WTC11 (cell line): Measurements from ENCODE around the gene ZNF18. TPM values are rescaled to one million over a fixed set of nuclear protein-coding genes. Genes with fewer than 3 reads are reported as not detected.
"Not testable (repeated sequence)": the region's sequence is repeated elsewhere in the genome, so short reads cannot be mapped to it uniquely, and the experiment has no call there.

Experiments used
- ATAC-seq: fragments of 200-7000 bp; cut with Tn5 transposase; 2 replicates; pipeline ENCODE4 v1.10.0; 2021; ENCODE audit warnings: mild to moderate bottlenecking, moderate library complexity
- CTCF ChIA-PET: fragments of 300-600 bp; sonication (Branson Sonifier 250); formaldehyde crosslinking; loops from one replicate; lab custom pipeline; 2021; ENCODE audit warnings: antibody characterized with exemption; lab: Charles Lee
- POLR2A ChIA-PET: fragments of 350-600 bp; sonication (Branson Sonifier 250); formaldehyde crosslinking; loops from one replicate; lab custom pipeline; 2021; ENCODE audit warnings: antibody characterized with exemption; lab: Charles Lee
- DNase-seq: peaks from one replicate; pipeline ENCODE4 v3.0.0; 2021; ENCODE audit warnings: low spot score
- H3K27ac Mint-ChIP-seq: 2 replicates; pipeline ENCODE4 v1.8.0; 2021; ENCODE audit warnings: mixed read lengths
- H3K27me3 Mint-ChIP-seq: 2 replicates; pipeline ENCODE4 v1.8.0; 2021; ENCODE audit warnings: low read depth, mild to moderate bottlenecking, moderate library complexity, mixed read lengths
- H3K36me3 Mint-ChIP-seq: 2 replicates; pipeline ENCODE4 v1.8.0; 2021; ENCODE audit warnings: mixed read lengths
- H3K4me1 Mint-ChIP-seq: 2 replicates; pipeline ENCODE4 v1.8.0; 2022; ENCODE audit warnings: mixed read lengths
- H3K4me3 Mint-ChIP-seq: 2 replicates; pipeline ENCODE4 v1.8.0; 2021; ENCODE audit warnings: mild to moderate bottlenecking, moderate library complexity, mixed read lengths
- H3K9me3 Mint-ChIP-seq: 2 replicates; pipeline ENCODE4 v1.8.0; 2021; ENCODE audit warnings: mixed read lengths
- AR ChIP-seq: fragments of 250-450 bp; sonication (Bioruptor Pico); IDR thresholded peaks from 2 replicates; pipeline ENCODE4 v1.9.0; 2021; ENCODE audit warnings: mild to moderate bottlenecking
- CDX4 ChIP-seq: fragments of 250-450 bp; sonication (Bioruptor Pico); IDR thresholded peaks from 2 replicates; pipeline ENCODE4 v1.9.0; 2021; ENCODE audit warnings: moderate library complexity, mild to moderate bottlenecking, inconsistent platforms, borderline replicate concordance
- E2F1 ChIP-seq: sonication (generic); formaldehyde crosslinking; IDR thresholded peaks from 2 replicates; pipeline ENCODE4 v1.8.0; 2022; ENCODE audit warnings: mild to moderate bottlenecking, missing genetic modification reagents
- ELF4 ChIP-seq: sonication (generic); formaldehyde crosslinking; IDR thresholded peaks from 2 replicates; pipeline ENCODE4 v1.8.1; 2022; ENCODE audit warnings: low read depth, mild to moderate bottlenecking, moderate library complexity, missing genetic modification reagents
- ERG ChIP-seq: fragments of 250-450 bp; sonication (Bioruptor Pico); IDR thresholded peaks from 2 replicates; pipeline ENCODE4 v1.8.0; 2021; ENCODE audit warnings: mild to moderate bottlenecking
- FOXP1 ChIP-seq: sonication (generic); formaldehyde crosslinking; IDR thresholded peaks from 2 replicates; pipeline ENCODE4 v1.8.0; 2022; ENCODE audit warnings: missing genetic modification reagents, mild to moderate bottlenecking, moderate library complexity, borderline replicate concordance
- NR3C1 ChIP-seq: sonication (generic); formaldehyde crosslinking; conservative IDR thresholded peaks from 2 replicates; pipeline ENCODE4 v1.8.1; 2023; ENCODE audit warnings: low read depth, mild to moderate bottlenecking, missing genetic modification reagents
- RORB ChIP-seq: fragments of 250-450 bp; sonication (Bioruptor Pico); IDR thresholded peaks from 2 replicates; pipeline ENCODE4 v1.9.0; 2021; ENCODE audit warnings: mild to moderate bottlenecking
- SP1 ChIP-seq: sonication (generic); formaldehyde crosslinking; conservative IDR thresholded peaks from 2 replicates; pipeline ENCODE4 v1.8.1; 2022; ENCODE audit warnings: missing genetic modification reagents
- ZNF138 ChIP-seq: sonication (generic); formaldehyde crosslinking; conservative IDR thresholded peaks from 2 replicates; pipeline ENCODE4 v1.8.1; 2022; ENCODE audit warnings: mild to moderate bottlenecking, moderate library complexity, missing genetic modification reagents
- ZNF219 ChIP-seq: sonication (generic); formaldehyde crosslinking; IDR thresholded peaks from 2 replicates; pipeline ENCODE4 v1.8.0; 2023; ENCODE audit warnings: missing genetic modification reagents, mild to moderate bottlenecking, borderline replicate concordance
- ZNF317 ChIP-seq: sonication (generic); formaldehyde crosslinking; IDR thresholded peaks from 2 replicates; pipeline ENCODE4 v1.8.1; 2023; ENCODE audit warnings: low read depth, mild to moderate bottlenecking, moderate library complexity, missing genetic modification reagents, borderline replicate concordance
- ZNF671 ChIP-seq: fragments of 250-450 bp; sonication (Bioruptor Pico); IDR thresholded peaks from 2 replicates; pipeline ENCODE4 v1.8.0; 2021; ENCODE audit warnings: mild to moderate bottlenecking
- total RNA-seq: library from RNA; stranded (reverse); gene quantifications from 3 replicates; pipeline ENCODE4 v1.2.3, GENCODE V29; 2021
- TF ChIP-seq, protein P1 (sequence below): sonication (generic); formaldehyde crosslinking; IDR thresholded peaks from 2 replicates; pipeline ENCODE4 v1.8.1; 2022; ENCODE audit warnings: mild to moderate bottlenecking, missing genetic modification reagents, moderate library complexity, borderline replicate concordance
- TF ChIP-seq, protein P2 (sequence below): sonication (generic); formaldehyde crosslinking; IDR thresholded peaks from 2 replicates; pipeline ENCODE4 v1.8.0; 2023; ENCODE audit warnings: missing genetic modification reagents
- TF ChIP-seq, protein P3 (sequence below): sonication (generic); formaldehyde crosslinking; IDR thresholded peaks from 2 replicates; pipeline ENCODE4 v1.8.1; 2022; ENCODE audit warnings: missing genetic modification reagents, borderline replicate concordance

The ZNF18 gene
- total RNA-seq, 1 experiment from 2014 or later = 13.3 TPM

- peaks cover 28% of the 10 kb centered on the region for H3K36me3 Mint-ChIP-seq
- DNase-seq (no peak), ATAC-seq (no peak)
- TF ChIP-seq SP1 (CRISPR knock-in tag) = no peak
- TF ChIP-seq, protein P1, sequence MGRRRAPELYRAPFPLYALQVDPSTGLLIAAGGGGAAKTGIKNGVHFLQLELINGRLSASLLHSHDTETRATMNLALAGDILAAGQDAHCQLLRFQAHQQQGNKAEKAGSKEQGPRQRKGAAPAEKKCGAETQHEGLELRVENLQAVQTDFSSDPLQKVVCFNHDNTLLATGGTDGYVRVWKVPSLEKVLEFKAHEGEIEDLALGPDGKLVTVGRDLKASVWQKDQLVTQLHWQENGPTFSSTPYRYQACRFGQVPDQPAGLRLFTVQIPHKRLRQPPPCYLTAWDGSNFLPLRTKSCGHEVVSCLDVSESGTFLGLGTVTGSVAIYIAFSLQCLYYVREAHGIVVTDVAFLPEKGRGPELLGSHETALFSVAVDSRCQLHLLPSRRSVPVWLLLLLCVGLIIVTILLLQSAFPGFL = no peak
- TF ChIP-seq, protein P2, sequence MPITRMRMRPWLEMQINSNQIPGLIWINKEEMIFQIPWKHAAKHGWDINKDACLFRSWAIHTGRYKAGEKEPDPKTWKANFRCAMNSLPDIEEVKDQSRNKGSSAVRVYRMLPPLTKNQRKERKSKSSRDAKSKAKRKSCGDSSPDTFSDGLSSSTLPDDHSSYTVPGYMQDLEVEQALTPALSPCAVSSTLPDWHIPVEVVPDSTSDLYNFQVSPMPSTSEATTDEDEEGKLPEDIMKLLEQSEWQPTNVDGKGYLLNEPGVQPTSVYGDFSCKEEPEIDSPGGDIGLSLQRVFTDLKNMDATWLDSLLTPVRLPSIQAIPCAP (CRISPR knock-in tag) = no peak
- no peak for TF ChIP-seq CDX4
- TF ChIP-seq, protein P3, sequence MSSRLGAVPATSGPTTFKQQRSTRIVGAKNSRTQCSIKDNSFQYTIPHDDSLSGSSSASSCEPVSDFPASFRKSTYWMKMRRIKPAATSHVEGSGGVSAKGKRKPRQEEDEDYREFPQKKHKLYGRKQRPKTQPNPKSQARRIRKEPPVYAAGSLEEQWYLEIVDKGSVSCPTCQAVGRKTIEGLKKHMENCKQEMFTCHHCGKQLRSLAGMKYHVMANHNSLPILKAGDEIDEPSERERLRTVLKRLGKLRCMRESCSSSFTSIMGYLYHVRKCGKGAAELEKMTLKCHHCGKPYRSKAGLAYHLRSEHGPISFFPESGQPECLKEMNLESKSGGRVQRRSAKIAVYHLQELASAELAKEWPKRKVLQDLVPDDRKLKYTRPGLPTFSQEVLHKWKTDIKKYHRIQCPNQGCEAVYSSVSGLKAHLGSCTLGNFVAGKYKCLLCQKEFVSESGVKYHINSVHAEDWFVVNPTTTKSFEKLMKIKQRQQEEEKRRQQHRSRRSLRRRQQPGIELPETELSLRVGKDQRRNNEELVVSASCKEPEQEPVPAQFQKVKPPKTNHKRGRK (CRISPR knock-in tag) = no peak
- no peak for TF ChIP-seq RORB (CRISPR knock-in tag)
- TF ChIP-seq ZNF671 (CRISPR knock-in tag) = no peak
- no peak for TF ChIP-seq ZNF219 (CRISPR knock-in tag)
- no peak for TF ChIP-seq ERG (CRISPR knock-in tag)
- TF ChIP-seq E2F1 = no peak
- no peak for TF ChIP-seq NR3C1
- TF ChIP-seq ZNF138 (CRISPR knock-in tag) = no peak
- no peak for TF ChIP-seq ZNF317 (CRISPR knock-in tag)
- TF ChIP-seq ELF4 = no peak
- H3K9me3 Mint-ChIP-seq = peaks cover 40% of the 10 kb centered on the region
- POLR2A ChIA-PET = no interaction called here
- H3K4me1 Mint-ChIP-seq = peaks cover 5% of the 10 kb centered on the region
- H3K27me3 Mint-ChIP-seq = no peaks in the 10 kb centered on the region; the same call in 1 of the 2 replicates
- H3K27ac Mint-ChIP-seq = no peak overlapping the region
- CTCF ChIA-PET = no interaction called here
- no peak overlapping the region for H3K4me3 Mint-ChIP-seq
Measured at GRCh38 chr17:11950771-11951519, 46.3 kb downstream of the ZNF18 start.

GRCh38 chr17:11949571-11949970, 47.7 kb downstream of the ZNF18 start:
- peaks cover 28% of the 10 kb centered on the region for H3K9me3 Mint-ChIP-seq
- H3K36me3 Mint-ChIP-seq = peaks cover 24% of the 10 kb centered on the region
- H3K4me3 Mint-ChIP-seq, DNase-seq, H3K27me3 Mint-ChIP-seq, ATAC-seq, H3K27ac Mint-ChIP-seq, POLR2A ChIA-PET, H3K4me1 Mint-ChIP-seq: not testable (repeated sequence)
- CTCF ChIA-PET = interaction anchor here (0.7 to 1.8 kb wide), 3 partner anchors 21 to 1074 kb away, joined by 3 to 5 read pairs (median 3); no protein-coding TSS in a partner anchor

GRCh38 chr17:11948789-11949188, 48.5 kb downstream of the ZNF18 start:
- ChIA-PET CTCF (interaction anchor here (0.7 to 1.8 kb wide), 5 partner anchors 13 to 1073 kb away, joined by 3 to 5 read pairs (median 3); no protein-coding TSS in a partner anchor), POLR2A (no interaction called here)
- H3K27ac Mint-ChIP-seq = no peak overlapping the region
- no peak for DNase-seq
- H3K4me1 Mint-ChIP-seq = peaks cover 5% of the 10 kb centered on the region
- H3K36me3 Mint-ChIP-seq = peaks cover 17% of the 10 kb centered on the region
- peak; percentile 32 for ATAC-seq
- H3K4me3 Mint-ChIP-seq = no peak overlapping the region
- H3K27me3 Mint-ChIP-seq = no peaks in the 10 kb centered on the region; the same call in 1 of the 2 replicates
- H3K9me3 Mint-ChIP-seq = peaks cover 20% of the 10 kb centered on the region
- TF ChIP-seq, protein P3 (CRISPR knock-in tag) = no peak
- TF ChIP-seq FOXP1 = no peak
- no peak for TF ChIP-seq AR (CRISPR knock-in tag)
- no peak for TF ChIP-seq ZNF671 (CRISPR knock-in tag)
